MCF 10A (cell line): ENCODE data around the gene TIGD1. TPM values are rescaled to one million over a fixed set of nuclear protein-coding genes. Genes with fewer than 3 reads are reported as not detected.

Experiments used
- BruUV-seq: library from RNA; stranded (reverse); fragments of 400-500 nt; replicated peaks from 2 replicates; lab custom pipeline; 2021; lab: Mats Ljungman, UMichigan
- CTCF ChIA-PET: fragments of 300-600 bp; sonication (Branson Sonifier 250); formaldehyde crosslinking; extraction: SDS; loops from one replicate; lab custom pipeline; 2021; ENCODE audit warnings: antibody characterized with exemption, inconsistent platforms; lab: Yijun Ruan, JAX
- POLR2A ChIA-PET: fragments of 300-600, 350-650 bp; sonication (Branson Sonifier 250); formaldehyde crosslinking; extraction: SDS; loops from one replicate; lab custom pipeline; 2020; ENCODE audit warnings: antibody characterized with exemption, inconsistent platforms; lab: Yijun Ruan, JAX
- DNase-seq: peaks from one replicate; pipeline ENCODE4 v3.0.0-alpha.2; 2018; ENCODE audit not compliant: unreplicated experiment
- H3K27ac Mint-ChIP-seq: one replicate; pipeline ENCODE4 v1.8.0; 2022; ENCODE audit warnings: mild to moderate bottlenecking, low read depth, mixed read lengths; ENCODE audit not compliant: unreplicated experiment
- H3K27me3 Mint-ChIP-seq: one replicate; pipeline ENCODE4 v1.8.0; 2022; ENCODE audit warnings: mixed read lengths; ENCODE audit not compliant: insufficient read depth, unreplicated experiment
- H3K36me3 Mint-ChIP-seq: one replicate; pipeline ENCODE4 v1.8.0; 2022; ENCODE audit warnings: mild to moderate bottlenecking, moderate library complexity, mixed read lengths; ENCODE audit not compliant: insufficient read depth, unreplicated experiment
- H3K4me1 Mint-ChIP-seq: one replicate; pipeline ENCODE4 v1.8.0; 2022; ENCODE audit warnings: mixed read lengths; ENCODE audit not compliant: insufficient read depth, unreplicated experiment
- H3K4me3 Mint-ChIP-seq: one replicate; pipeline ENCODE4 v1.8.0; 2022; ENCODE audit warnings: mild to moderate bottlenecking, moderate library complexity, mixed read lengths; ENCODE audit not compliant: unreplicated experiment
- H3K9me3 Mint-ChIP-seq: one replicate; pipeline ENCODE4 v1.8.0; 2022; ENCODE audit warnings: mixed read lengths; ENCODE audit not compliant: unreplicated experiment
- CTCF ChIP-seq: fragments of 200-600 bp; IDR thresholded peaks from one replicate; pipeline ENCODE4 v1.8.0; 2022; ENCODE audit warnings: antibody characterized with exemption, mild to moderate bottlenecking; ENCODE audit not compliant: unreplicated experiment
- intact Hi-C: fragments of 100-400 bp; cut with micrococcal nuclease; formaldehyde crosslinking; loops from 2 replicates; pipeline ENCODE4 v1.14.1; 2022
- total RNA-seq: library from RNA; stranded (reverse); gene quantifications from 2 replicates; pipeline ENCODE4 v1.2.3, GENCODE V29; 2022

Gene TIGD1
- total RNA-seq, 1 experiment from 2014 or later = 5.2 TPM

GRCh38 chr2:232568161-232568560 is 17.8 kb upstream of the TIGD1 start:
- TF ChIP-seq CTCF = no peak
- Mint-ChIP-seq H3K27me3 (no peaks in the 10 kb centered on the region), H3K9me3 (no peaks in the 10 kb centered on the region), H3K4me1 (peaks cover 19% of the 10 kb centered on the region), H3K27ac (peak overlapping the region; percentile 68), H3K4me3 (peak overlapping the region; percentile 23), H3K36me3 (peaks cover 71% of the 10 kb centered on the region)
- ChIA-PET CTCF (interaction anchor here (0.8 to 1.3 kb wide), 2 partner anchors 18 to 46 kb away, joined by 3 read pairs; no protein-coding TSS in a partner anchor), POLR2A (interaction anchor here (0.6 to 6.6 kb wide), 10 partner anchors 11 to 391 kb away, joined by 3 to 49 read pairs (median 4); partner anchors contain the start of genes EIF4E2 and TIGD1)
- intact Hi-C loops = no loop called here
- no TSS peak for BruUV-seq
- DNase-seq = peak; percentile 89

GRCh38 chr2:232567721-232568120 is 17.4 kb upstream of the TIGD1 start:
- peak; percentile 35 for DNase-seq
- H3K36me3 Mint-ChIP-seq = peaks cover 71% of the 10 kb centered on the region
- POLR2A ChIA-PET = interaction anchor here (0.6 to 6.6 kb wide), 10 partner anchors 11 to 391 kb away, joined by 3 to 49 read pairs (median 4); partner anchors contain the start of genes EIF4E2 and TIGD1
- H3K4me1 Mint-ChIP-seq = peaks cover 19% of the 10 kb centered on the region
- no TSS peak for BruUV-seq
- H3K9me3 Mint-ChIP-seq = no peaks in the 10 kb centered on the region
- H3K27ac Mint-ChIP-seq = peak overlapping the region; percentile 68
- H3K27me3 Mint-ChIP-seq = no peaks in the 10 kb centered on the region
- H3K4me3 Mint-ChIP-seq = peak overlapping the region; percentile 23
- intact Hi-C loops = no loop called here
- TF ChIP-seq CTCF = no peak
- CTCF ChIA-PET = interaction anchor here (0.6 to 1.0 kb wide), 2 partner anchors 47 to 772 kb away, joined by 3 read pairs; no protein-coding TSS in a partner anchor

GRCh38 chr2:232563580-232563979 is 13.2 kb upstream of the TIGD1 start:
- ChIA-PET CTCF (interaction anchor here (0.8 kb wide), 1 partner anchor 42 kb away, joined by 3 read pairs; no protein-coding TSS in a partner anchor), POLR2A (no interaction called here)
- Mint-ChIP-seq H3K27me3 (no peaks in the 10 kb centered on the region), H3K36me3 (peaks cover 67% of the 10 kb centered on the region), H3K9me3 (no peaks in the 10 kb centered on the region), H3K27ac (no peak overlapping the region), H3K4me1 (peaks cover 14% of the 10 kb centered on the region), H3K4me3 (no peak overlapping the region)
- intact Hi-C loops = no loop called here
- no TSS peak for BruUV-seq
- no peak for TF ChIP-seq CTCF
- no peak for DNase-seq

- Mint-ChIP-seq H3K9me3 (no peaks in the 10 kb centered on the region), H3K36me3 (peaks cover 70% of the 10 kb centered on the region), H3K4me1 (peaks cover 5% of the 10 kb centered on the region), H3K27me3 (no peaks in the 10 kb centered on the region), H3K4me3 (no peak overlapping the region), H3K27ac (no peak overlapping the region)
- TF ChIP-seq CTCF = no peak
- ChIA-PET CTCF (interaction anchor here (0.6 to 1.2 kb wide), 3 partner anchors 8 to 618 kb away, joined by 3 to 4 read pairs (median 3); no protein-coding TSS in a partner anchor), POLR2A (no interaction called here)
- DNase-seq = no peak
- intact Hi-C loops = no loop called here
- BruUV-seq = no TSS peak
Observed at GRCh38 chr2:232562515-232563151, 12.3 kb upstream of the TIGD1 start.
